ENCODE results near the gene KRTAP4-5.
"Not testable (repeated sequence)": the region's sequence is repeated elsewhere in the genome, so short reads cannot be mapped to it uniquely, and the experiment has no call there.

GRCh38 chr17:41160190-41160589 lies 10.6 kb upstream of the KRTAP4-5 start:
- TF ChIP-seq CTCF (conservative IDR thresholded peaks at IDR 0.05); EZH2 (IDR thresholded peaks at IDR 0.05; ENCODE audit: low read depth): not testable (repeated sequence)

Data from PC-9 (cell line).